22Rv1 (cell line): ENCODE measurements around the gene SLC35F1.

Experiments
- ZFX ChIP-seq: fragments of 450-650 bp; IDR thresholded peaks from 2 replicates; pipeline ENCODE4 v1.6.1; 2017; ENCODE audit warnings: antibody characterized with exemption, borderline replicate concordance
- TF ChIP-seq, protein P1 (sequence below): fragments of 450-650 bp; IDR thresholded peaks from 2 replicates; pipeline ENCODE4 v1.5.1; 2017; ENCODE audit warnings: mild to moderate bottlenecking

DNA sequence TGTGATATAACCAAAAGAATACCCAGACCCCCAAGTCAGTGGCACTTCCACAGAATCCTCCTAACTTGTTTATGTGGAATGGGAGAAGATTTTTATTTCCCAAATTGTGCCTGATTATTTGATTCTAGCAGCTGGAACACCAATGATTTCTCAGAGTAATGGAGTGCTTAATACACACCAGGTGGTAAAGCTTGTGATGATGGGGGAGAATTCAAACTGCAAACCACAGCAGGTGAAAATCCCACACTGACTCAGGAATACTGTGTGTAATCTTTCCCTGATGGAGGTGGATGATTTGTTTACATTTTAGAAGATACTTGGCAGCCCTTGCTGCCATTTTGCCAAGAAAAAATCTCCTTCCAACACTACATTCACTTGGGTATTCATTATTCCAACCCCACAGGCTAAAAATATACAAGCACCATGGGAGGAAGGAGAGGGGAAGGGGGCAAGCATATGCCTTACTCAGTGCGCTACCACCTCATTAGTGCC is 428.3 kb downstream of the SLC35F1 start:
- TF ChIP-seq, protein P1, sequence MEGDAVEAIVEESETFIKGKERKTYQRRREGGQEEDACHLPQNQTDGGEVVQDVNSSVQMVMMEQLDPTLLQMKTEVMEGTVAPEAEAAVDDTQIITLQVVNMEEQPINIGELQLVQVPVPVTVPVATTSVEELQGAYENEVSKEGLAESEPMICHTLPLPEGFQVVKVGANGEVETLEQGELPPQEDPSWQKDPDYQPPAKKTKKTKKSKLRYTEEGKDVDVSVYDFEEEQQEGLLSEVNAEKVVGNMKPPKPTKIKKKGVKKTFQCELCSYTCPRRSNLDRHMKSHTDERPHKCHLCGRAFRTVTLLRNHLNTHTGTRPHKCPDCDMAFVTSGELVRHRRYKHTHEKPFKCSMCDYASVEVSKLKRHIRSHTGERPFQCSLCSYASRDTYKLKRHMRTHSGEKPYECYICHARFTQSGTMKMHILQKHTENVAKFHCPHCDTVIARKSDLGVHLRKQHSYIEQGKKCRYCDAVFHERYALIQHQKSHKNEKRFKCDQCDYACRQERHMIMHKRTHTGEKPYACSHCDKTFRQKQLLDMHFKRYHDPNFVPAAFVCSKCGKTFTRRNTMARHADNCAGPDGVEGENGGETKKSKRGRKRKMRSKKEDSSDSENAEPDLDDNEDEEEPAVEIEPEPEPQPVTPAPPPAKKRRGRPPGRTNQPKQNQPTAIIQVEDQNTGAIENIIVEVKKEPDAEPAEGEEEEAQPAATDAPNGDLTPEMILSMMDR, result no peak
- TF ChIP-seq ZFX, result no peak
